PC-9 (cell line): ENCODE results near the gene LLCFC1.
"Not testable (repeated sequence)": the region's sequence is repeated elsewhere in the genome, so short reads cannot be mapped to it uniquely, and the experiment has no call there.

Source experiments
- EZH2 ChIP-seq: fragments of 200-600 bp; sonication (generic); IDR thresholded peaks from 2 replicates; pipeline ENCODE4 v1.8.0; 2017; ENCODE audit warnings: antibody characterized with exemption, low read depth
- TF ChIP-seq, protein P1 (sequence below): fragments of 200-600 bp; sonication (generic); conservative IDR thresholded peaks from 2 replicates; pipeline ENCODE4 v1.6.1; 2017; ENCODE audit warnings: mixed run types, antibody characterized with exemption, mild to moderate bottlenecking, moderate library complexity

DNA sequence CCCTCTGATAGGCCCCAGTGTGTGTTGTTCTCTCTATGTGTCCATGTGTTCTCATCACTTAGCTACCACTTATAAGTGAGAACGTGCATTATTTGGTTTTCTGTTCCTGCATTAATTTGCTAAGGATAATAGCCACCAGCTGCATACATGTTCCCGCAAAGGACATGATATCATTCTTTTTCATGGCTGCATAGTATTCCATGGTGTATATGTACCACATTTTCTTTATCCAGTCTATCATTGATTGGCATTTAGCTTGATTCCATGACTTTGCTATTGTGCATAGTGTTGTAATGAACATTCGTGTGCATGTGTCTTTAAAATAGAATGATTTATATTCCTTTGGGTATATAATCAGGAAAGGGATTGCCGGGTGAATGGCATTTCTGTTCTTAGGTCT, 39.1 kb downstream of the LLCFC1 start:
- TF ChIP-seq, protein P1, sequence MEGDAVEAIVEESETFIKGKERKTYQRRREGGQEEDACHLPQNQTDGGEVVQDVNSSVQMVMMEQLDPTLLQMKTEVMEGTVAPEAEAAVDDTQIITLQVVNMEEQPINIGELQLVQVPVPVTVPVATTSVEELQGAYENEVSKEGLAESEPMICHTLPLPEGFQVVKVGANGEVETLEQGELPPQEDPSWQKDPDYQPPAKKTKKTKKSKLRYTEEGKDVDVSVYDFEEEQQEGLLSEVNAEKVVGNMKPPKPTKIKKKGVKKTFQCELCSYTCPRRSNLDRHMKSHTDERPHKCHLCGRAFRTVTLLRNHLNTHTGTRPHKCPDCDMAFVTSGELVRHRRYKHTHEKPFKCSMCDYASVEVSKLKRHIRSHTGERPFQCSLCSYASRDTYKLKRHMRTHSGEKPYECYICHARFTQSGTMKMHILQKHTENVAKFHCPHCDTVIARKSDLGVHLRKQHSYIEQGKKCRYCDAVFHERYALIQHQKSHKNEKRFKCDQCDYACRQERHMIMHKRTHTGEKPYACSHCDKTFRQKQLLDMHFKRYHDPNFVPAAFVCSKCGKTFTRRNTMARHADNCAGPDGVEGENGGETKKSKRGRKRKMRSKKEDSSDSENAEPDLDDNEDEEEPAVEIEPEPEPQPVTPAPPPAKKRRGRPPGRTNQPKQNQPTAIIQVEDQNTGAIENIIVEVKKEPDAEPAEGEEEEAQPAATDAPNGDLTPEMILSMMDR, result not testable (repeated sequence)
- TF ChIP-seq EZH2, result not testable (repeated sequence)
